Astrocyte (in vitro differentiated cells and primary cell): ENCODE data around the gene ELF3. TPM values are rescaled to one million over a fixed set of nuclear protein-coding genes. Genes with fewer than 3 reads are reported as not detected.
"Not testable (repeated sequence)": the region's sequence is repeated elsewhere in the genome, so short reads cannot be mapped to it uniquely, and the experiment has no call there.

Source experiments
- DNase-seq: peaks from one replicate; pipeline ENCODE4 v3.0.0-alpha.2; 2010; ENCODE audit warnings: low read depth
- FAIRE-seq: peaks from 2 replicates; lab custom pipeline; 2011; peaks lifted over from hg19 to GRCh38; lab: Jason Lieb, UNC
- H2AFZ ChIP-seq: 2 replicates; pipeline ENCODE4 v1.6.0; 2012; ENCODE audit warnings: low read depth, low read length, inconsistent platforms
- H3K27ac ChIP-seq: 2 replicates; pipeline ENCODE4 v1.5.1; 2011; ENCODE audit warnings: low read depth, low read length, inconsistent platforms
- H3K27me3 ChIP-seq: 2 replicates; pipeline ENCODE4 v1.6.0; 2011; ENCODE audit warnings: low read length, inconsistent platforms; ENCODE audit not compliant: insufficient read depth
- H3K36me3 ChIP-seq: 2 replicates; pipeline ENCODE4 v1.5.1; 2011; ENCODE audit warnings: low read length, inconsistent platforms; ENCODE audit not compliant: insufficient read depth
- H3K4me1 ChIP-seq: 2 replicates; pipeline ENCODE4 v1.5.1; 2011; ENCODE audit warnings: low read length, inconsistent platforms; ENCODE audit not compliant: insufficient read depth
- H3K4me2 ChIP-seq: 2 replicates; pipeline ENCODE4 v1.6.0; 2012; ENCODE audit warnings: low read length, inconsistent platforms
- H3K4me3 ChIP-seq: 2 replicates; pipeline ENCODE4 v1.5.1; 2011; ENCODE audit warnings: low read depth, mild to moderate bottlenecking, low read length, inconsistent platforms; ENCODE audit not compliant: insufficient read depth
- H3K79me2 ChIP-seq: 2 replicates; pipeline ENCODE4 v1.6.0; 2012; ENCODE audit warnings: mild to moderate bottlenecking, low read length, inconsistent platforms; ENCODE audit not compliant: insufficient read depth
- H3K9ac ChIP-seq: 2 replicates; pipeline ENCODE4 v1.6.0; 2012; ENCODE audit warnings: mild to moderate bottlenecking, low read length, inconsistent platforms
- H3K9me3 ChIP-seq: 2 replicates; pipeline ENCODE4 v1.5.1; 2012; ENCODE audit warnings: low read depth, mild to moderate bottlenecking, low read length, inconsistent platforms; ENCODE audit not compliant: insufficient read depth
- H4K20me1 ChIP-seq: 2 replicates; pipeline ENCODE4 v1.6.0; 2012; ENCODE audit warnings: low read length, inconsistent platforms; ENCODE audit not compliant: insufficient read depth
- H3K27ac Mint-ChIP-seq: one replicate; pipeline ENCODE4 v1.8.0; 2021; ENCODE audit warnings: mild to moderate bottlenecking, mixed read lengths; ENCODE audit not compliant: unreplicated experiment
- H3K27me3 Mint-ChIP-seq: one replicate; pipeline ENCODE4 v1.8.0; 2021; ENCODE audit warnings: low read depth, mixed read lengths; ENCODE audit not compliant: unreplicated experiment
- H3K36me3 Mint-ChIP-seq: one replicate; pipeline ENCODE4 v1.8.0; 2021; ENCODE audit warnings: low read depth, mixed read lengths; ENCODE audit not compliant: unreplicated experiment
- H3K4me1 Mint-ChIP-seq: one replicate; pipeline ENCODE4 v1.8.0; 2021; ENCODE audit warnings: low read depth, mixed read lengths; ENCODE audit not compliant: unreplicated experiment
- H3K4me3 Mint-ChIP-seq: one replicate; pipeline ENCODE4 v1.8.0; 2021; ENCODE audit warnings: mild to moderate bottlenecking, moderate library complexity, mixed read lengths; ENCODE audit not compliant: unreplicated experiment
- H3K9me3 Mint-ChIP-seq: one replicate; pipeline ENCODE4 v1.8.0; 2021; ENCODE audit warnings: mild to moderate bottlenecking, mixed read lengths; ENCODE audit not compliant: unreplicated experiment
- EZH2 ChIP-seq: IDR thresholded peaks from 2 replicates; pipeline ENCODE4 v1.6.1; 2012; ENCODE audit warnings: mild to moderate bottlenecking, low read length, inconsistent platforms; ENCODE audit not compliant: insufficient read depth
- total RNA-seq: library from RNA; stranded (reverse); gene quantifications from 2 replicates; pipeline ENCODE4 v1.2.1, GENCODE V29; 2021
- TF ChIP-seq, protein P1 (sequence below): IDR thresholded peaks from 2 replicates; pipeline ENCODE4 v1.5.1; 2011; ENCODE audit warnings: low read depth, mild to moderate bottlenecking, inconsistent platforms, low read length, moderate library complexity; ENCODE audit not compliant: insufficient read depth

ELF3 gene
- total RNA-seq, 1 donor from 2014 or later, result 2.9 TPM

DNA sequence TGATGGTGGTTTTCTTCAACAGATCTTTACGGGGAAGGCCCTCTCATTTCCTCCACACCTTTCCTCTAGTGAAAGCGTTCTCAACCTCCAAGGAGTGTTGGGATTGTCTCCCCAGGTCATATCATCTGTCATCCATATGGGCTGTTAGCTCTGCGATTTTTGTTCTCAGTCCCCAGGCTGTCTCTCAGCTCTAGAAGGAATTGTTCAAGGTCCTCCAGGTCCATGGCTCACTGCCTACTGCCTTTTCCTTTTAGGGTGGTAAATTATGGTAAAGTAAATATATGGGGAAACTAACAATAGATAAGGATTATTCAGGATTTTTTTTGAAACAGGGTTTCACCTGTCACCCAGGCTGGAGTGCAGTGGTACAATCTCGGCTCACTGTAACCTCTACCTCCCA, 37.6 kb downstream of the ELF3 start:
- Histone ChIP-seq H3K27ac (no peak overlapping the region), H3K27me3 (no peaks in the 10 kb centered on the region), H4K20me1 (no peaks in the 10 kb centered on the region), H3K36me3 (no peaks in the 10 kb centered on the region), H3K9me3 (no peaks in the 10 kb centered on the region), H3K4me2 (no peak overlapping the region), H3K9ac (no peak overlapping the region), H3K79me2 (no peaks in the 10 kb centered on the region), H3K4me3 (no peak overlapping the region), H2AFZ (no peak overlapping the region), H3K4me1 (peaks cover 9% of the 10 kb centered on the region)
- H3K4me1 Mint-ChIP-seq, result no peaks in the 10 kb centered on the region
- H3K27me3 Mint-ChIP-seq, result peaks cover 11% of the 10 kb centered on the region
- H3K9me3 Mint-ChIP-seq, result peaks cover 2% of the 10 kb centered on the region
- no peak overlapping the region for H3K4me3 Mint-ChIP-seq
- DNase-seq (no peak), FAIRE-seq (no peak)
- H3K36me3 Mint-ChIP-seq, result no peaks in the 10 kb centered on the region
- H3K27ac Mint-ChIP-seq, result no peak overlapping the region
- TF ChIP-seq, protein P1, sequence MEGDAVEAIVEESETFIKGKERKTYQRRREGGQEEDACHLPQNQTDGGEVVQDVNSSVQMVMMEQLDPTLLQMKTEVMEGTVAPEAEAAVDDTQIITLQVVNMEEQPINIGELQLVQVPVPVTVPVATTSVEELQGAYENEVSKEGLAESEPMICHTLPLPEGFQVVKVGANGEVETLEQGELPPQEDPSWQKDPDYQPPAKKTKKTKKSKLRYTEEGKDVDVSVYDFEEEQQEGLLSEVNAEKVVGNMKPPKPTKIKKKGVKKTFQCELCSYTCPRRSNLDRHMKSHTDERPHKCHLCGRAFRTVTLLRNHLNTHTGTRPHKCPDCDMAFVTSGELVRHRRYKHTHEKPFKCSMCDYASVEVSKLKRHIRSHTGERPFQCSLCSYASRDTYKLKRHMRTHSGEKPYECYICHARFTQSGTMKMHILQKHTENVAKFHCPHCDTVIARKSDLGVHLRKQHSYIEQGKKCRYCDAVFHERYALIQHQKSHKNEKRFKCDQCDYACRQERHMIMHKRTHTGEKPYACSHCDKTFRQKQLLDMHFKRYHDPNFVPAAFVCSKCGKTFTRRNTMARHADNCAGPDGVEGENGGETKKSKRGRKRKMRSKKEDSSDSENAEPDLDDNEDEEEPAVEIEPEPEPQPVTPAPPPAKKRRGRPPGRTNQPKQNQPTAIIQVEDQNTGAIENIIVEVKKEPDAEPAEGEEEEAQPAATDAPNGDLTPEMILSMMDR, result no peak
- no peak for TF ChIP-seq EZH2

DNA sequence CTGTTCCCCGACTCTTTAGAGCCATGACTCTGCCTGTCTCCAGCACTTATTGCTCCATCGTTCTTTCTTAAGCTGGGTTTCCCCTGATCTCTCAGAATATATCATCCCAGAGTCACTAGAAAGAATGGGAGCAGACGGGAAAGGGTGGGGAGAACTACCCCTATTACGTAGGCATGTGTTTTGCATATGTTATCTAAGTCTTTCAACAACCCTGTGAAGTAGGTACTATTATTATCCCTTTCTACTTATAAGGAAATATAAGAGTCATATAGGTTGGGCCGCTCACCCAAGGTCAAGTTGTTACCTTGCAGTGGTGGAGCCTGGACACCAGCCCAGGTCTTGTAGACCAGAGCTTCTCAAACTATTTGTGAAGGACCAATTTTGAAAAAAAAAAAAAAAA, 38.7 kb downstream of the ELF3 start:
- Histone ChIP-seq H3K4me3 (no peak overlapping the region), H2AFZ (no peak overlapping the region), H3K4me1 (peaks cover 9% of the 10 kb centered on the region), H3K4me2 (no peak overlapping the region), H4K20me1 (no peaks in the 10 kb centered on the region), H3K9me3 (no peaks in the 10 kb centered on the region), H3K36me3 (no peaks in the 10 kb centered on the region), H3K27me3 (no peaks in the 10 kb centered on the region), H3K27ac (no peak overlapping the region), H3K9ac (no peak overlapping the region), H3K79me2 (no peaks in the 10 kb centered on the region)
- no peaks in the 10 kb centered on the region for H3K4me1 Mint-ChIP-seq
- H3K27ac Mint-ChIP-seq, result no peak overlapping the region
- H3K27me3 Mint-ChIP-seq, result peaks cover 10% of the 10 kb centered on the region
- no peak for FAIRE-seq
- no peak for DNase-seq
- H3K36me3 Mint-ChIP-seq, result no peaks in the 10 kb centered on the region
- no peak overlapping the region for H3K4me3 Mint-ChIP-seq
- TF ChIP-seq, protein P1, result no peak
- no peak for TF ChIP-seq EZH2
- H3K9me3 Mint-ChIP-seq, result peaks cover 2% of the 10 kb centered on the region

DNA sequence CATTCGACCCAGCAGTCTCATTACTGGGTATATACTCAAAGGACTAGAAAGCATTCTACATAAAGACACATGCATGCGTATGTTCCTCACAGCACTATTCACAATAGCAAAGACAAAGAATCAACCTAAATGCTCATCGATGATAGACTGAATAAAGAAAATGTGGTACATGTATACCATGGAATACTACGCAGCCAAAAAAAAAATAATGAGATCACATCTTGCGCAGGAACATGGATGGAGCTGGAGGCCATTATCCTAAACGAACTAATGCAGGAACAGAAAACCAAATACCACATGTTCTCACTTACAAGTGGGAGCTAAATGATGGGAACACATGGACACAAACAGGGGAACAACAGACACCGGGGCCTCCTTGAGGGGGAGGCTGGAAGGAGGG, 43.7 kb downstream of the ELF3 start:
- H3K36me3 Mint-ChIP-seq, result no peaks in the 10 kb centered on the region
- Histone ChIP-seq H2AFZ (no peak overlapping the region), H3K27me3 (no peaks in the 10 kb centered on the region), H3K4me3 (no peak overlapping the region), H3K36me3 (no peaks in the 10 kb centered on the region), H3K9me3 (no peaks in the 10 kb centered on the region), H3K4me2 (no peak overlapping the region), H3K9ac (no peak overlapping the region), H3K27ac (no peak overlapping the region), H3K79me2 (no peaks in the 10 kb centered on the region), H4K20me1 (no peaks in the 10 kb centered on the region), H3K4me1 (peaks cover 8% of the 10 kb centered on the region)
- no peak for FAIRE-seq
- H3K27me3 Mint-ChIP-seq, result peaks cover 11% of the 10 kb centered on the region
- no peak overlapping the region for H3K4me3 Mint-ChIP-seq
- TF ChIP-seq, protein P1, result no peak
- no peak for TF ChIP-seq EZH2
- peaks cover 6% of the 10 kb centered on the region for H3K4me1 Mint-ChIP-seq
- DNase-seq, result no peak
- no peaks in the 10 kb centered on the region for H3K9me3 Mint-ChIP-seq
- no peak overlapping the region for H3K27ac Mint-ChIP-seq

DNA sequence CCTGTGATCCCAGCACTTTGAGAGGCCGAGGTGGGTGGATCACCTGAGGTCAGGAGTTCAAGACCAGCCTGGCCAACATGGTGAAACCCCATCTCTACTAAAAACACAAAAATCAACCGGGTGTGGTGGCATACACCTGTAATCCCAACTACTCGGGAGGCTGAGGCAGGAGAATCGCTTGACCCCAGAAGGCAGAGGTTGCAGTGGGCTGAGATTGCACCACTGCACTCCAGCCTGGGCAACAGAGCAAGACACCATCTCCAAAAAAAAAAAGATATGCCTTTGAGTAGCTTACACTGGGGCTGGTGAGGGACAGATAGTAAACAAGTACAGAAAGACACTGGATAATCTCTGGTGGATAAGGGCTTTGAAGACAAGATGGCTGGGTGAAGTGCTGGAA, 44.3 kb downstream of the ELF3 start:
- not testable (repeated sequence) for H3K9me3 Mint-ChIP-seq, H3K79me2 ChIP-seq, FAIRE-seq, H3K9me3 ChIP-seq, H3K36me3 Mint-ChIP-seq, H3K4me1 ChIP-seq, H3K4me3 Mint-ChIP-seq, H3K27ac Mint-ChIP-seq, H3K4me3 ChIP-seq, H4K20me1 ChIP-seq, H2AFZ ChIP-seq, H3K4me2 ChIP-seq, H3K27me3 ChIP-seq, DNase-seq, H3K4me1 Mint-ChIP-seq, H3K9ac ChIP-seq, H3K36me3 ChIP-seq, H3K27ac ChIP-seq
- H3K27me3 Mint-ChIP-seq, result peaks cover 11% of the 10 kb centered on the region
